GM19463 (cell line): ENCODE measurements around the gene CLTRN.

ENCODE experiments used
- ATAC-seq: cut with Tn5 transposase; IDR thresholded peaks from one replicate; pipeline ENCODE4 v1.9.1; 2021; ENCODE audit warnings: mild to moderate bottlenecking, moderate library complexity; ENCODE audit not compliant: unreplicated experiment

The CLTRN gene

GRCh38 chrX:15579778-15580747, 84.5 kb downstream of the CLTRN start:
- no peak for ATAC-seq
